Activated naive CD8-positive, alpha-beta T cell treated with anti-CD3 and anti-CD28 coated beads, Interleukin-2, amount 50 U/mL, for 16 hours (primary cell): ENCODE measurements around the gene MEGF10.
"Not testable (repeated sequence)": the region's sequence is repeated elsewhere in the genome, so short reads cannot be mapped to it uniquely, and the experiment has no call there.

ENCODE experiments used
- DNase-seq: peaks from one replicate; pipeline ENCODE4 v3.0.0-alpha.2; 2020; ENCODE audit warnings: low read depth, low spot score

Gene MEGF10

DNA sequence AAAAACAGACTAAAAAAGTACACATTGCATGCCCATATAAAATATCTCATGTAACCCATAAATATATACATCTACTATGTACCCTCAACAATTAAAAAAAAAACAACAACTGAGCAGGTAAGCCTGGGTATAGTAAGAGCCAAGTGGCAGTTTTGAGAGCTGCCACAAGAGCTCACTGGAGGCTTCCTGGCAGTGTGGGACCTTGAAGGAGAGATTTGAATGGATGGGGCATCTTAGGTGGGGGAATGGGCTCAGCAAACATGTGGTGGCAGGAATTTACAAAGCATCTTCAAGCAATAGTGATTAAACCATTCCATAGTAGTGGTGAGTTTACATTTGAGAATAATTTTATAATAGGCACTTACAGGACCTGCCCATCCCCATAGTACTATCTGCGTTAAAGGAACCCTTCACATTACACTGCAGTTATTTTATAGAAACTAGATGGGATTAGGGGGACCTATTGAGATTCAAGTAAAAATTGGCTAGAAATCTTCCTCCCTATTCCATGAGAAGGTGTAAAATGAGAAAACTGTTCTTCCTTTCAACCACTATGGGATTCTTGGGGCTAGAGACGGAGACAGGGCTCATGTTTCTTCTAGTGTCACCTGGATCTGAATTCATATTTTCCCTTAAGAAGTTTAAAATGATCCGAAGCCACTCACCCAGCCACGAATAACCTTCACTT is 6.9 kb downstream of the MEGF10 start:
- no peak for DNase-seq

DNA sequence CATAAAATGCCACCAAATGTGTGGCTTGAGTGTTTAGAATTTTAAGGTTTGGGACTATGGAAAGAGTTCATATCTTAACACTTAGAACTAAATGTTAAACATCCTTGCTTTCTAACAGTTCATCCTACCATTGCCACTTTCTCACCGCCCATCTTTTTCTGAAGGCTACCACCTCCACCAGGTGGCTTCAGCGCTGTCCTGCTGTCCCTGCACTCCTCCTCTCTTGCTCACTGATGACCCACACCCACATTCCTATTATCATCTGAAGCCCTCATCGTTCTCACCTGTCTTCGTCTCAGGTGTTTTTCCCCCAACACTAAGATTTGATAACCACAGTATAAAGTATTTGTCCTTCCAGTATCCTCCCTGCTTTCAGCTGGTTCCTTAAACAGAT is 7.4 kb downstream of the MEGF10 start:
- no peak for DNase-seq

DNA sequence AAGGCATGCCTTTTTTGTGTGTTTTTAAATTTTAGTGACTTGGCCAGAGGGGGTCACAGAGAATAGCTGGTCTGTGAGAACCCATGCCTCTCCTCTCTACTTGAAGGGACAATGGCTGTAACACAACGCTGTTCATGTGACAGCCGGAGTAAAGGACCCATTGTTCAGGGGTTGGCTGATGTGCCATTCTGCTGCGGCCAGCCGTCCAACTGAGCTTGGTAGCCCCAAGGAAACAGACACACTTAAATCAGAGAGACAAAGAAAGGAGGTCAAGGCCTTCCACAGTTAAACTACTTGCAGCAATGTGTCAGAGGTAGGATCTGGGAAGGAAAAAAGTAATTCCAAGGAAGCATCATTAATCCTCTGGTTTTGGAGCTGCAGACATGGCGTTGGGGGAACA is 8.1 kb downstream of the MEGF10 start:
- no peak for DNase-seq

DNA sequence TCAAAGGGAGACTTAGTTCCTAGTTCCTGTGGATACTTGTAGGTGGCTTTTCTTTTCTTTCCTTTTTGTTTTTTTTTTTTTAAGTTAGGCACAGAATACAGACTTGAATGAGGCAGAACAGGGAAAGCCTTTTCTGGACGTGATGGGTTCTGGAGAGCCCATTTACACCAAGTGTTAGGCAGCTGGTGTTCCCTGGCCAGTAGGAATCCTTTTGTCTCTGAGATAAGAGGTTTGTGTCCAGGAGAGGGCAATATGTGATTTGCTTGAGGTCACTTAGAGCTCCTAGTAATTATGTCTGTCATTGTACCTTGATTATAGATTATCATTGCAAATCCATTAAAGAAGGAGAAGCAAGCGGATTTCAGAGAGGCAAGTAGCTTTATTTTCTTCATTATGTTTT is 9.1 kb downstream of the MEGF10 start:
- no peak for DNase-seq

DNA sequence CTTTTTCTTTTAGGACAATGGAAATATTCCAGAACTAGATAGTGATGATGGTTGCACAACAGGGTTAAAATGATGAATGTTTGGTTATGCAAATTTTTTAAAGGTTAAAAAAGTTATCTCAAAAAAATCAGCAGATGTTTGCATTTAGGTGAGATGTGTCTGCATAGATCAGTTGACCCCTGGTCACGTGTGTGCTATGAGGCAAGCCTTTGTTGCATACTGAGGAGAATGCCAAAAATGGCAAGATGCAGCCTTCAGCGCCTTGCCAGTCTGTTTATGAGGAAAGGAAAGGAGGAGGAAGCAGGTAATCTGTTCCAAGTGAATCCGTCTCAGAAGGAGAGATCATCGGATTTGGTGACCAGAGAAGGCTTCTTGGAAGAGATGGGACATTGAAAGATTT is 11.9 kb downstream of the MEGF10 start:
- DNase-seq: no peak

DNA sequence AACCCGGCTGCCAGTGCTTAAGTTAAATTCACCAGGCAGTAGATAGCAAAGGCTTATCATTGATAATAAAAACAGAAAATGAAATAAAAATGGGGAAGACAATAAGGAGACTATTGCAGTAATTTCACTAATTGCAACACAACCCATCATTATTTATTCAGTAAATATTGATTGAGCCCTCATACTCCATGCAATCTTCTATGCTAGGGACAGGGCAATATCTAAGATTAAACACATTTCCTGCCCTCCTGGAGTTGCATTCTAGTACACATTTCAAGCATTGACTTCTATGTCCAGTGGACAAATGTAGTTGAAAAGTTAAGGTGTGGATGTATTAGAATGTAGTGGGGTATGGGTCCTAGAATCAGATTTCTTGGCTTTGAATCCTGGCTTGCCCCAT is 12.8 kb downstream of the MEGF10 start:
- no peak for DNase-seq

DNA sequence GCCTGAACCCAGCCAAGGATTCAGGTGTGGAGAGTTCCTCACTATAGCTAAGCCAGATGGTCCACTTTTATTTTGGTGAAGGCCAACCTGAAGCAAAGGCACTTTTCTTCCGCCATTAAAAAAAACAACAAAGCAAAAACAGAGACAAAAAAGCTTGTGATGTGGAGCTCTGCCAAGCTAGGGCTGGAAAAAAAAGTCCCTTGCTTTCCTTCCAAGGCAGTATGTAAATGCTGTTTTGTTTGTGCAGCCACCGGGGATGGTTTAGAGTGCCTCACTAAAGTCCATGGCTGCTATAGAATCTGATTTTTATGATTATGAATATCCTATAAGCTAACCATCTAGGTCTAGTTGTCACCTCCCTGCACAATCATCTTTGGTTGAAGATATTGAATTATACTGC is 14.9 kb downstream of the MEGF10 start:
- no peak for DNase-seq

DNA sequence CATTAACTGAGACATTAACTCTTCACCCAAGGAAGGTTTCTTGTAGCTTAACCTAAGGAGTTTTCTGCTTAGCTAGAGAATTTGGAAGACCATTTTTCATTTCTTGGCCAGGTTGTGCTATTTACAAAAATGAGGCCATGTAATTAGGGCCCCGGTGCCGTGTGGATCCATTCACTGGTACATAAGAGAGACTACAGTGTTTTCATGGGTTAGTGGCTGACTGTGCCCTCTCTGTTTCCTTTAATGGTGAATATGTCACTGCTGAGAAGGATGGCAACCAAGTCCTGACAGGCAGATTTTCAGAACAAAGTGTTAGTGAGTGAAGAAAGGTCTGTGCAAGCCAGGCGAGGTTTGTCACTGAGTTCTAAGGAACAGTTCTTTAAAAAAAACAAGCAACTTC is 15.4 kb downstream of the MEGF10 start:
- DNase-seq: no peak

DNA sequence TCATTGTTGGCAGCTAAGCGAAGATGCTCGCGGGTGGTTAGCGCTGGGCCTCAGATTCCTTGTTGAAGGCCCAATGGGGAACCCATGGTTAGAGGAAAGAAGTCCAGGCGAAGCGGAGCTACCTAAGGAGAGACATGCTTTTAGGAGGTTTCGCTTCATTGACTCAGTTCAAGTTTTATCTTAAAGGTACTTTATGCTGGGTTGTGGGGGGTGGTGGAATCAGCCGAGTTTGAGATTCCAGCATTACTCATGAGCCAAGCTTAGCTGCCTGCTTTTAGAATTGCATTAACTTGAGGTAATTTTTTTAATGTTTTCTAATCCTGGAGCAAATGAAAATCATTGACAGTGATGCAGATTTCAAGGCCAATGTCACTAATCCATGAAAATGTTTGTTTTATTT is 16.1 kb downstream of the MEGF10 start:
- no peak for DNase-seq

DNA sequence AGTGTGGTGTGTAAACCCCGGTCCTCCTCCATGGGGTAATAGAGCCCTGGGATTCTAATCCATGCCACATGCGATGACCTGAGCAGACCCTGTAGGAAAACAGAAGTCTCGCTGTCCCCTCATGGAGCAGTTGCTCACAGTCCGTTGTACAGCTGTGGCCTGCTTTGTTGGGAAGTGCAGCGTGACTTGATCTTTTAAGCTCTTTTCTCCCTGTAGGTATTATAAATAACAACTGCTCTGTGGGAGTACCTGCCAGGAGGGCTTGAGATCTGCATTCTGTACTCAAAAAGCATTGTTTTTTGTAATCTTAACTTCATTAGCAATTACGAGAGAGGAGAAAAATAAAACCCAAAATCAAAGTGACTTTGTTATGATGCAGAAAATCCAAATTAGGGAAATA is 17.3 kb downstream of the MEGF10 start:
- DNase-seq: no peak

DNA sequence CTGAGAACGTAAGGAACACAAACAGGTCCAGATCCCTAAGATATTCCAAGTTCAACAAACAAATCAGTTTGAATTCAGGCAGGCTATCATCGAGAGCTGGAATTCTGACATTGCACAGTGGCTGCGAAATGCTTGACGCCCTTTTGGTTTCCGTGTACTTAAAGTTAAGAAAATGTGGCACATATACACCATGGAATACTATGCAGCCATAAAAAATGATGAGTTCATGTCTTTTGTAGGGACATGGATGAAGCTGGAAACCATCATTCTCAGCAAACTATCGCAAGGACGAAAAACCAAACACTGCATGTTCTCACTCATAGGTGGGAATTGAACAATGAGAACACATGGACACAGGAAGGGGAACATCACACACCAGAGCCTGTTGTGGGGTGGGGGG is 17.7 kb downstream of the MEGF10 start:
- DNase-seq: not testable (repeated sequence)

DNA sequence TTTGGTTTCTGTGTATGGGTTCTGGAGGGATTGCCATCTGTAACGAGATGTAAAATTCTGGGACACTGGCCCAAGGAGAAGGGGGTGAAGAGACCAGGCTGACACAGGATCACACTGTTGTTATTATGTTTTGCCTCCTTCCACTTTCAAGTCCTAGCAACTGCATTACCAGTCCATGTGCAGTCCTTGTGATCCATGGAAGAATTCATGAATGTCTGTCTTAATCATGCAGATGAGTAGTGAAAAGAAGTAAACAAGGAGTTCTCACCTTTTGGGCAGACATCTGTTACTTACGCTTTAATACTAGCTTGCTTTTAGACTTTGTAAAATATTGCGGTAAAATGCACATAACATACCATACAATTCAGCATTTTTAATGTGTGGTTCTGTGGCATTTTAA is 18.3 kb downstream of the MEGF10 start:
- no peak for DNase-seq

DNA sequence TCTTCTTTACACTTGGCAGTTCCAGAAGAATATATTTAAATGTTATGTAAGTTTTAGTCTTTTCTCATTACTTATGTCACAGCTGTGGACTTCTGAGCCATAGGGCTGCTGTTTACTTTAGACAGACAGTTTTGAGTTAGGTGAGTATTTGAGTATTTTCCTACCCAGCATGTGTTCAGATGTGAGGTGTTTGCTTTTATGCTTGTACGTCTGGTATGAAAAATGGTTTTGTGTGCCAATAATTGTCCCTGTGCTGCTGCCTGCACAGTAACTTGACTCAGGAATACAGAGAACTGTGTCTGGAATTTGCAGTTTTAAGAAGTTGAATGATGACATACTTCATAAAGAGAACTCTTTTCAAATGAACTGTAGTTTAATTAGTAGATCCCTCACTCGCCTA is 20.8 kb downstream of the MEGF10 start:
- no peak for DNase-seq

DNA sequence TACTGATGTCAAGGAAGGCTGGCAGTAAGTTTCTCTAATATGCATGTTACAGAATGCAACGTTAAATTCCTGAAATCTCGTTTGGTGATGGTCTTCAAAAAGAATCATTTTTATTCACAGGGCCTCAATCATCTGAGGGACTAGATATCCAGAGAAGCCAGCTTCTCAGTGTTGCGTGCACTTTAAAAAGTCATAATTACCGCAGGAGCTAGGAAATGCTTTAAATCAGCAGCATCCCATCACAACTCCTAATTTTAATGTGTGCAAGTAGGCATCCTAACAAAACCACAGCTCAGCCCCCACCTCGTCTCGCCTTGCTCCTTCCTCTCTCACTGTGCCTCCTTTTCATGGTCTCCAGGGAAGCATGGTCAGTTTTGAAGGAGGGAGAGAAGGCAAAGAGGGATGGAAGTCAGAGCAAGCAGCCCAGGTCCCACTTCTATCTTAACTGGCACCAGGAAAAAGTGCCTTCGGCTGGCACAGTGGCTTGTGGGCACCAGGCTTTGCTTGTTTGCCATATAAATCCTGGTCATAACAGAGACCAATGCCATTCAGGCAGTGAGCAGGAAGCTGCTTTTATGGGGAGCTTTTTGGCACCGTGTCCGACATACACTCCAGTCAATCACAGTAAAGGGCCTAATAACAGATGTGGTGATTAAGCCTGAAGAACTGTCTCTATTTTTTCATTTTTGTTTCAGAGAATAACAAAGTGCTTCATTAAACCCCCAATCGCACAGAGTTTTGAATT is 21.4 kb downstream of the MEGF10 start:
- DNase-seq: no peak

DNA sequence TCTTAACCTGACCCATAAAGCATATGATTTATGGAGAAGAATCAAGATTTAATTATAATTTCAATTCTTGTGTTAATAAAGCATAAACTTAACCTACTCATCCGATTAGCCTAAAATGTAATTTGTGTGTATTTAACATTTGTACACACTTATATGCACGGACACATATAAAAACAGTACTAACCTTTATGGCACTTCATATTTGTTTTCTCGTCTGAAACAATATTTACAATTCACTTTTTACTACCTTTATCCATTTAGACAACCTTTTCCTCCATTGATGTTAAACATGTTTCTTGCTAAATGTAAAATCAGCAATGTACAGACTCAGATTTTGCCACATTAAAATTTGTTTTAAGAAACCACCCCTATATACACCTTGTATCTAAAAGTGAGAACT is 22.8 kb downstream of the MEGF10 start:
- no peak for DNase-seq

DNA sequence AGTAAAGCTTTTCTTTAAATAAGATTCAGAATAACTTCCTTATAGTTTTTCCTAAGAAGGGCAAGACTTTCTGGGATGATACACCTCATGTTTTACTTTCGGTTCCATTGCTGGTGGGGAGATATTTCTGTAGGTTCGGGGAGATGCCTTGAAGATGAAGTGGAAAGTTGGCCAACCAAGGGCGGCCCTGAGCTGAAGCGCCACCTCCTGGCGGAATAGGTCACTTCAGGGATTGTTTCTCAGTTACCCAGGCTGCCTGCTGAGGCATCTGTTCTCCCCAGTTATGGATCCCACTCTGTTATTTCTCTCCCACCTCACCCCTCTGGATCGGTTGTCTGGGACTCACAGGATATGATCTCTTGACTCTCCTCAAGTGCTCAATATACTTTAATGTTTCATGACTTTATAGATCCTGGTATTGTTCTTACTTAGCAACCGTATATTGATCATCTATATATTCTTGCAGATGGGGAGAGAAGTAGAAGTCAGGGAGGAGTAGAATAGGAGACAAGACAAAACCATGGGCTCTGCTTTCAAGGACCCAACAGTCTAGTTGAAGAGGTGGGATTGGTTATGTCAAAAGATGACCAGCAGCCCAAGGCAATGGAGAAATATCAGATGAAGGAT is 23.4 kb downstream of the MEGF10 start:
- peak; percentile 35 for DNase-seq

DNA sequence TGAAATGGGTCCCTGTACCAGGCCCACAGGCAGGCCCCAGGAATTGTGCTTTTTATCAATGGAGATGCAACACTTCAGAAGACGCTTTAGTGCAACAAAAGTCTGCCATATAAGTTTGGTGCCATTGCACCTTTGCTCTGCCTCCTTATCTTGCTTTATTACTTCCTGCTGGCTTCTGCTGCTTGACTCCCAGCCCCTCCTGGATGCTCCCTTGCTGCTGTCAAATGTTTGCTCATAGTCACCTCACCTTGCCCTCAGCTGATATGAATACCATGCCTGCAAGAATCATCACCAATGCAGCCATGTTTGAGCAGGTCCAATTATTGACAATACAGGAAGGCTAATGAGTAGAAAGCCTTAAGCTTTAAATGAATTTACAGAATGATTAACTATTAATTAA is 25.4 kb downstream of the MEGF10 start:
- no peak for DNase-seq

DNA sequence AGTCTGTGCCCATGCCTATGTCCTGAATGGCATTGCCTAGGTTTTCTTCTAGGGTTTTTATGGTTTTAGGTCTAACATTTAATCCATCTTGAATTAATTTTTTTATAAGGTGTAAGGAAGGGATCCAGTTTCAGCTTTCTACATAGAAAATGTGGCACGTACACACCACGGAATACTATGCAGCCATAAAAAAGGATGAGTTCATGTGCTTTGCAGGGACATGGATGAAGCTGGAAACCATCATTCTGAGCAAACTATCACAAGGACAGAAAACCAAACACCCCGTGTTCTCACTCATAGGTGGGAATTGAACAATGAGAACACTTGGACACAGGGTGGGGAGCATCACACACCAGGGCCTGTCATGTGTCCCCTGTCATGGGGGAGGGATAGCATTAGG is 26.8 kb downstream of the MEGF10 start:
- DNase-seq: not testable (repeated sequence)

DNA sequence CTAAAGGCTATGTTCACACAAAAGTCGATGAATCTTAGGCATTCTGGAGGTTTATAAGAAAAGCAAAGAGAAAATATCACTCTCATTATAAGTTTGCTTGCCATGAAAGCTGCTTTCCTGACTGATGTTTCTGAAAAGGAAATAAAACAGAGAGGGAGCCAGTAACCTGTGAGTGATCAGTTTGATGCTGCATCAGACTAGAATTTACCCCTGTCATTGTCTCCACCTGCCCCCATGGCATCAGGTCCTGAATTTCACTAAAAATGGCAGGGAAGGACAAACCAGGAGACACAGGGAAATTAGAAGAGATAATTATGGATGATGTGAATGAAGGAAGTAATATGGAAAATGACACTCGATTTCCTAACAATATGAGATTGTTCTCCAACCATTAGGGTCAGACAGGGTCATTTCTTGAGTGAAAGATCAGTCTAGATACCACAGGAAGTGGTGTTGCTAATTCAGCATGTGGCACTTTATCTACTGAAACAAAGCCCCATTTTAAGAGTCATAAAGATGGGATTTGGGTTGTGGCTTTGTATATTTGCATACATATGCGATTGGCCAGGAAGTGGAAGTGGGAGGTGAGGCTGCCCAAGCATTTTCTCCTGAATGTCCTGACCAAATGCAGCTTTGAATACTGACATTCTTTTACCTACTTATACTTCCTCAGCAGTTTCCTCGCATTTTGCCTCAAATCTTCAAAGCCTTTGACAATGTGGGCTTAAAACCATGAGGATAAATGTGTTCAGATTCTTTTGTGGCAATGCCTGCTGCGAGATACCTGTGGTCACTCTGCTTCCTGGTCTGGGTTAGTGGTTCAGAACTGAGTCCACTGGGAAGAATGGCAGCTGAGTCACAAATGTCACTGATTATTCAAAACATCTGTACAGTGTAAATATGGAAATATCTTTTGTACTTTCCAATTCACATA is 29.7 kb downstream of the MEGF10 start:
- no peak for DNase-seq

DNA sequence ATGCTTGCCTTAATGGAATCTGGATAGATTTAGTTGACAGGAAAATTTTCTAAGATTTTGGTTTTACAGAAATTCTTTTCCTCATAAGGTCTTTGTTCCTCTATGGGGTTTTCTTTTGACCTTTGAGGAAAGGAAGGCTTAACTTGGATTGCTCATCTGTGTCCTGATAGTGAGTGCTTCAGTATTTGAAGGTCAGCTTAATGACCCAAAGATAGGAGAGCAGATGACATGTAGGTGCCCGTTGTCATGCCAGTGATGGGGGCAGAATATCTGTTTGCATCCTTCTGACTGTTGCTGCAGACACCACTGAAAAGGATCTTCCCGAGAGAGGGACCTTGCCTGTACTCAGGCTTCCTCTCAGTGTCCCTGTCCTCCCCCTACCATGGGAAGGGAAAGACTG is 30.9 kb downstream of the MEGF10 start:
- DNase-seq: no peak

DNA sequence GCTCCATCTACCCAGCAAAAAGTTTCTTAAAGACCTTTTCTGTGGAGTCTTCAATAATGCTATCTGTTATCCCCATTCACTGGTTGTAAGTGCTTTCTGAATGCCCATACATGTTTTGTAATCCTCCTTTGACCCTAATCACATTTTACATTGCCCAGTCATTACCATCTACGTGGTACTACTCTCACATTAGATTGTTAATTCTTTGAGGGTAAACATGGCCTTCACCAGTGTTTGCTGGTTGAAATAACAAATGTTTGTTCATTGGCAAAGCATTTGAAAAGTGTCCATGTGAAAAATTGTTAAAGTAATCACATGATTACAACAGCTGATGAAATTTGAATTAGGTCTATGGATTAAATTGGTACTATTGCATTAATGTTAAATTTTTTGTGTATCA is 31.8 kb downstream of the MEGF10 start:
- DNase-seq: no peak

DNA sequence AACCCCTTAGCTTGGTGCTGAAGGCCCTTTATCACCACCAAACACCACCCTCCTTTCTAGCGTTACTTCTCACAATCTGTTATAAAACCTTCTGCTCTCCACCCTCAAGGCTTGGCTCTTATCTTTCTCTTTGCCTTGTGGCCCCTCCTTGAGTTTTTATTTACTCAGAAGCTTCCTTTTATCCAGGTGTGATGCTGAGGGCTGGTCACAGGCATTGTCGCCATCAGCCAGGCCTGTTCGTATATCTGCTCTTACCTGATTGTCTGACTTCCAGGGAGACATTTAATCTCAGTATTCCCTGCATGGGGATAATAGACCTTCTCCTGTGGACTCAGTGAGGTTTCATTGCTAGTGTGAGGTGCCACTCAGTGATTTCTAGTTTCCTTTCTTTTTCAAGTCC is 34.2 kb downstream of the MEGF10 start:
- no peak for DNase-seq
